Endothelial cell of umbilical vein (primary cell): ENCODE measurements around the gene C4orf50. TPM values are rescaled to one million over a fixed set of nuclear protein-coding genes. Genes with fewer than 3 reads are reported as not detected.

ENCODE experiments used
- BruUV-seq: library from RNA; stranded (reverse); fragments of 400-500 nt; replicated peaks from 2 replicates; lab custom pipeline; 2021; lab: Mats Ljungman, UMichigan
- CTCF ChIA-PET: fragments of 300-600, 350-600 bp; sonication (Branson Sonifier 250); formaldehyde crosslinking; loops from one replicate; lab custom pipeline; 2021; ENCODE audit warnings: antibody characterized with exemption, inconsistent platforms; lab: Charles Lee
- POLR2A ChIA-PET: fragments of 300-600, 350-600 bp; sonication (Branson Sonifier 250); formaldehyde crosslinking; loops from one replicate; lab custom pipeline; 2021; ENCODE audit warnings: antibody characterized with exemption, inconsistent platforms; lab: Charles Lee
- DNase-seq: peaks from one replicate; pipeline ENCODE4 v3.0.0-alpha.2; 2011; ENCODE audit warnings: low read depth, low spot score
- FAIRE-seq: peaks from 2 replicates; lab custom pipeline; 2011; peaks lifted over from hg19 to GRCh38; lab: Jason Lieb, UNC
- H2AFZ ChIP-seq: 2 replicates; pipeline ENCODE4 v1.6.0; 2012; ENCODE audit warnings: low read depth, low read length, control low read depth, inconsistent platforms
- H3K27ac ChIP-seq: 2 replicates; pipeline ENCODE4 v1.5.1; 2011; ENCODE audit warnings: low read depth, mild to moderate bottlenecking, control low read depth, low read length, moderate library complexity; ENCODE audit not compliant: insufficient read depth
- H3K27me3 ChIP-seq, 2 experiments: 2 replicates each; pipeline versions ENCODE4 v1.6.0 to v1.6.1; 2011; ENCODE audit warnings: low read length in 2 of 2, mixed read lengths in 1 of 2; ENCODE audit not compliant: control insufficient read depth in 2 of 2, insufficient read depth in 2 of 2
- H3K36me3 ChIP-seq, 2 experiments: 2 replicates in 1 of 2; 3 replicates in 1 of 2; pipeline ENCODE4 v1.5.1; 2011; ENCODE audit warnings: low read length in 2 of 2, mild to moderate bottlenecking in 1 of 2, moderate library complexity in 1 of 2; ENCODE audit not compliant: control insufficient read depth in 2 of 2, insufficient read depth in 2 of 2; ENCODE audit errors: extremely low read depth in 1 of 2
- H3K4me1 ChIP-seq: 3 replicates; pipeline ENCODE4 v1.5.1; 2011; ENCODE audit warnings: mild to moderate bottlenecking, low read length; ENCODE audit not compliant: control insufficient read depth, insufficient read depth; ENCODE audit errors: extremely low read depth
- H3K4me2 ChIP-seq: 2 replicates; pipeline ENCODE4 v1.6.1; 2011; ENCODE audit warnings: low read length, control low read depth, mixed read lengths; ENCODE audit not compliant: insufficient read depth
- H3K4me3 ChIP-seq, 3 experiments: fragments of 200-600 bp in 1 of 3; sonication (generic), shearing (Covaris generic) in 1 of 3; replicated peaks in 1 of 3; 2 replicates each; pipeline ENCODE4 v1.5.1; 2011 to 2016; ENCODE audit warnings: control low read depth in 3 of 3, low read length in 3 of 3, mild to moderate bottlenecking in 2 of 3, inconsistent platforms in 1 of 3, low read depth in 1 of 3, moderate library complexity in 1 of 3; ENCODE audit not compliant: insufficient read depth in 1 of 3
- H3K79me2 ChIP-seq: 2 replicates; pipeline ENCODE4 v1.6.0; 2012; ENCODE audit warnings: low read length, inconsistent platforms; ENCODE audit not compliant: control insufficient read depth, insufficient read depth
- H3K9ac ChIP-seq: replicated peaks from 2 replicates; pipeline ENCODE3; 2011; ENCODE audit warnings: low read length, control low read depth; ENCODE audit not compliant: insufficient read depth; ENCODE audit errors: extremely low read depth
- H3K9me1 ChIP-seq: replicated peaks from 3 replicates; pipeline ENCODE4 v1.6.0; 2011; ENCODE audit warnings: mild to moderate bottlenecking, low read length; ENCODE audit not compliant: control insufficient read depth, insufficient read depth; ENCODE audit errors: extremely low read depth
- H3K9me3 ChIP-seq: replicated peaks from 2 replicates; pipeline ENCODE4 v1.5.1; 2012; ENCODE audit warnings: low read length, inconsistent platforms; ENCODE audit not compliant: control insufficient read depth, insufficient read depth
- H4K20me1 ChIP-seq: replicated peaks from 2 replicates; pipeline ENCODE3; 2011; ENCODE audit warnings: mild to moderate bottlenecking, low read length; ENCODE audit not compliant: control insufficient read depth, insufficient read depth; ENCODE audit errors: extremely low read depth
- EZH2 ChIP-seq: IDR thresholded peaks from 2 replicates; pipeline ENCODE4 v1.6.1; 2012; ENCODE audit warnings: borderline replicate concordance, low read depth, mild to moderate bottlenecking, moderate library complexity, low read length, inconsistent platforms; ENCODE audit not compliant: severe bottlenecking
- GATA2 ChIP-seq: IDR thresholded peaks from 2 replicates; pipeline ENCODE4 v1.7.0; 2011; ENCODE audit warnings: low read depth, mild to moderate bottlenecking, moderate library complexity, mixed read lengths, low read length; ENCODE audit not compliant: insufficient read length, insufficient read depth
- JUN ChIP-seq: IDR thresholded peaks from 2 replicates; pipeline ENCODE4 v1.6.1; 2011; ENCODE audit warnings: borderline replicate concordance, low read depth; ENCODE audit not compliant: insufficient read length, insufficient read depth
- MYC ChIP-seq: IDR thresholded peaks from one replicate; pipeline ENCODE4 v1.6.1; 2011; ENCODE audit warnings: mild to moderate bottlenecking, low read depth, low read length
- POLR2AphosphoS5 ChIP-seq: IDR thresholded peaks from 2 replicates; pipeline ENCODE4 v1.6.1; 2012; ENCODE audit warnings: low read depth, mild to moderate bottlenecking, control low read depth, low read length, moderate library complexity; ENCODE audit not compliant: insufficient read depth
- dilution Hi-C: fragments of 300-500 bp; cut with MboI; formaldehyde crosslinking; loops from one replicate; pipeline ENCODE4 v1.15.0; 2019; ENCODE audit warnings: low sequenced_read_pairs; ENCODE audit not compliant: extremely low pct_ligation_motif_present
- intact Hi-C: fragments of 100-400 bp; cut with micrococcal nuclease; formaldehyde crosslinking; loops from one replicate; pipeline ENCODE4 v1.10.0; 2022
- polyA plus RNA-seq, 4 experiments: library from polyadenylated mRNA; depleted of rRNA in 3 of 4; stranded (reverse) in 3 of 4; unstranded in 1 of 4; fragments of >200 nt; gene quantifications; 2 replicates each; pipeline versions ENCODE4 v1.2.1 to v1.2.3, GENCODE V29; 2011 to 2012; ENCODE audit warnings: missing spikeins in 1 of 4
- total RNA-seq: library from RNA; stranded (reverse); gene quantifications from 2 replicates; pipeline ENCODE4 v1.2.3, GENCODE V29; 2021

The C4orf50 gene
- total and polyA plus RNA-seq, 2 donors (not counting 3 experiments of a cell fraction or from before 2014, with no cell fraction given) = not detected

DNA sequence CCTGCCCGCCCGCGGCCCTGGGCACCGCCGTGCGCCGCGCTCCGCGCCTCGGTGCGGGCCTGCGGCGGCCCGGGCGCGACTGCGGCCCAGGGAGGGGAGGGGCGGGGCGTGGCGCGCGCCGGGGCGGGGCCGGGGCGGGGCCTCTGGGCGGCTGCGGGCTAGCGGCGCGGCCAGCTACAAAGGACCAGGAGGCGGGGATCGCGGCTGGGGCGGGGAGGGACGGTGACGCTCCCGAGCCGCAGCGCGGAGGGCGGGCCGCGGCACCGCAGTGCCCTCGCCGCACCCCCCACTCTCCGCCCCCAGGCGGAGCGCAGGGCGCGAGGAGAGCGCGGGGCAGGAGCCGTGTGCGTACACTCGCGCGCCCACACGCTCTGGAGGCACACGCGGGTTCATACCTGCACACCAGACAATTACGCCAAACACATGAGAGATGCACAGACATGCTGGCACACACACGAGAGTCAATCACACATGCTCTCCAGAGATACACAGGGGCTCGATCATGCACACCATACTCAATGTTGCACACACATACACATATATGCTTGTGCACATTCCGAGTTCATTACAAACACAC lies 125.1 kb downstream of the C4orf50 start, which contains the start of gene CRMP1:
Gene CRMP1 (minus strand): TSS at position 83 of the 577 bp plus-strand sequence. CDS start 117 bp downstream, outside the sequence.
- TF ChIP-seq EZH2 (peak; percentile 2), POLR2AphosphoS5 (no peak)
- FAIRE-seq = no peak
- no peak within 1 kb of the TSS for H3K9ac ChIP-seq
- H4K20me1 ChIP-seq = no peaks in the 10 kb centered on the region
- no peaks in the 10 kb centered on the region for H3K9me1 ChIP-seq
- H3K4me1 ChIP-seq = no peaks in the 10 kb centered on the region
- H3K4me3 ChIP-seq = no peak within 1 kb of the TSS
- H2AFZ ChIP-seq = no peak within 1 kb of the TSS
- no TSS peak for BruUV-seq
- intact Hi-C loops (no loop called here), dilution Hi-C loops (no loop called here)
- ChIA-PET CTCF (no interaction called here), POLR2A (no interaction called here)
- H3K36me3 ChIP-seq = no peaks in the 10 kb centered on the region
- no peak within 1 kb of the TSS for H3K4me2 ChIP-seq
- H3K27me3 ChIP-seq = peaks cover 42 to 47% of the 10 kb centered on the region in 2 experiments
- DNase-seq = no peak
- H3K79me2 ChIP-seq = no peaks in the 10 kb centered on the region
- H3K27ac ChIP-seq = no peak within 1 kb of the TSS
- no peaks in the 10 kb centered on the region for H3K9me3 ChIP-seq

DNA sequence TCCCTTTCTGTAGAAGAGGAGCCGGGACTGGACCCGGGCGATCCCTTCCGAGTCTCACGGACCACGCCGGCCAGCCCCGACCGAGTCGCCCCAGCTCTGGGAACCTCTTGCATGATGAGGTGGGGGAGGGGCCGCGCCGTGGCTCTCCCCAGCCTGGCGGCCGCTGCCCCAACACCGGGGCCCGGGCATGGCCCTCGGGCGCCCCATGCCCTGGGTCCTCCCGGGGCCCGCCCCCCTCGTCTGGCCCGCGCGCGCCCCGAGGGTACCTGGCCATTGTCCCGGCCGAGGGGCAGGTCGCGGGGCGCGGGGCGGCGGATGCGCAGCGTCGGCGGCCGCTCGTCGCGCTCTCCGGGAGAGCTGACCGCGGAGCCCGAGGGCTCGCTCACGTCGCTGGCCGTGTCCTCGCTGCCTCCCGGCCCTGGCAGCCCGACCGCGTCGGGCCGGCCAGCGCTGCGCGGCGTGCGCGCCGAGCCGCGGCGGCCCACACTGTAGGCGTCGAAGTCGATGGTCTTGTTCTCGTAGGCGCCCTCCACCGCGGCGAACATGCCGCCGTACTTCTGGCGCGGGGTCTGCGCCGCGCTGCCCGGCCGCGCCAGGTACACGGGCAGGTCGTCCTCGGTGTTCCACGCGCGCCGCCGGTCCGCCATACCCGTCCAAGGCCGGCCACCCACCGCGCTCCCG lies 125.8 kb downstream of the C4orf50 start:
- no peaks in the 10 kb centered on the region for H3K9me3 ChIP-seq
- TF ChIP-seq JUN (no peak), GATA2 (no peak), MYC (no peak)
- FAIRE-seq (no peak), DNase-seq (no peak)
- H2AFZ ChIP-seq = no peak overlapping the region
- H3K27me3 ChIP-seq = peaks cover 43 to 53% of the 10 kb centered on the region in 2 experiments
- H3K4me2 ChIP-seq = no peak overlapping the region
- no peak overlapping the region for H3K9ac ChIP-seq
- H3K4me3 ChIP-seq = no peak overlapping the region
- H3K79me2 ChIP-seq = no peaks in the 10 kb centered on the region
- H3K4me1 ChIP-seq = no peaks in the 10 kb centered on the region
- POLR2A ChIA-PET = no interaction called here
- no peaks in the 10 kb centered on the region for H3K9me1 ChIP-seq
- H3K36me3 ChIP-seq = no peaks in the 10 kb centered on the region
- intact Hi-C loops (no loop called here), dilution Hi-C loops (no loop called here)
- CTCF ChIA-PET = no interaction called here
- no TSS peak for BruUV-seq
- H4K20me1 ChIP-seq = no peaks in the 10 kb centered on the region
- H3K27ac ChIP-seq = no peak overlapping the region
